ENCODE data around the gene TNNT1. TPM values are rescaled to one million over a fixed set of nuclear protein-coding genes. Genes with fewer than 3 reads are reported as not detected.
A peak's percentile ranks its signal among the peaks of the same experiment; 100 is the strongest.

The TNNT1 gene
- total RNA-seq, 4 donors from 2014 or later = not detected

- peaks cover 0 to 11% (median 2%) of the 10 kb centered on the region in 4 donors for H3K4me1 ChIP-seq
- H3K27ac ChIP-seq = no peak overlapping the region
- H3K36me3 ChIP-seq = no peaks in the 10 kb centered on the region
- no peak for DNase-seq
- no peak overlapping the region for H3K4me3 ChIP-seq
- TF ChIP-seq POLR2A (IDR thresholded peaks at IDR 0.05) = no peak
- TF ChIP-seq CTCF (IDR thresholded peaks at IDR 0.05) = no peak
- peaks cover 0 to 15% of the 10 kb centered on the region in 2 donors for H3K27me3 ChIP-seq
- H3K9me3 ChIP-seq = no peaks in the 10 kb centered on the region
Measured at GRCh38 chr19:55147545-55148251, 1.3 kb downstream of the TNNT1 start.

DNA sequence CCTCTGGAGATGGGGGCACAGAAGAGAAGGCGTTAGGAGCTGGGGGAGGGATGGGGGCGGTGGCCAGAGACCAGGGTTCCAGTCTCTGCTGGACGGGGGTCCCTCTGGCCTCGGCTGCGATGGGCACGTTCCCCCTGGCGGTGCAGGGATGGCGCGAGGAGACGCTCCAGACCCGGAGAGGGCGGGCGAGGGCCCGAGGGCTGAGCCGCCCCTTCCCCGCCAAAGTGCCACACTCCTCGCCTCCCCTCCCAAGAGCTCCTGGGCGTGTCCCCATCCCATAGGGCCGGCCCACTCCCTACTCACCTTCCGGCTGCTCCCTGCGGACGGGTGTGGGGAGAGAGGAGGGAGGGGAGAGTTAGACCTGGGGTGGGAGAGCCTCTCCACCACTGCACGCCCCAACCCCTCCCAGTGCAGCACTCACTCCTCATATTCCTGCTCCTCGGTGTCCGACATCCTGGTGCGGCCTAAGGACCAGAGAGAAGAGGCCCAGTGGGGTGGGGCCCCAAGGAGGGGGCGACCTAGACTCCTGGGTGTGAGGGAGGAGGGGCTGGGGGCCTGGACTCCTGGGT, 2.2 kb downstream of the TNNT1 start:
- TF ChIP-seq CTCF (IDR thresholded peaks at IDR 0.05) (no peak), POLR2A (IDR thresholded peaks at IDR 0.05) (no peak)
- Histone ChIP-seq H3K9me3 (no peaks in the 10 kb centered on the region), H3K4me1 (peaks cover 0 to 11% (median 2%) of the 10 kb centered on the region in 4 donors), H3K27ac (no peak overlapping the region), H3K36me3 (no peaks in the 10 kb centered on the region), H3K27me3 (peaks cover 0 to 17% of the 10 kb centered on the region in 2 donors), H3K4me3 (peak overlapping the region in 1 of 4 donors; percentile 12)
- no peak for DNase-seq

DNA sequence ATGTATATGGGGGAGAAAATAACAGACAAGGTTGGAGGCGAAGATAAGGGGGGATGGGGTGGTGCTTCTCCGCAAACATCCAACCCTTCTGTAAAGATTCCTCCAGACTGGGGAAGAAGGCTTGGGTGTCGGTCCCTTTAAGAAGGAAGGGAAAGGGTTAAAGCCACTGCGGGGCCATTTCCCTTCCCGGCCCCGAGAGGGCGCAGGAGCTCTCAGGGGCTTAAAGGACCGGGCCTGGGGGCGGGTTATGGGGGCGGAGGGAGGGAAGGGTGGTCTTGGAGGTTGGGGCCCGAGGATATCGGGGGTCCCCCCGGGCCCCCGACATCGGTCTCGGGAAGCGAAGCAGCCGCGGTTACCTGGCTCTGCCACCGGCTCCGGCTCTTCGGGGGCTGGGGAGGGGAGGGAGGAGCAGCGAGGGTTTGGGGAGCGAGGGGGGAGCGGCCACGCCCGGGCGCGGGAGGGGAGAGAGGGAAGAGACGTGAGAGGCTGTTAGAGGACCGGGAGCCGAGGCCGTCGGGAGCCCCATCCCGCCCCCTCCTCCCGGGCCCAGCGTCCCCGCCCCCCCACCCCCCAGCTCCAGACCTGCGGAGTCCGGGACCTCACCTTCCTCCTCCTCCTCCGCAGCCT, 2.8 kb downstream of the TNNT1 start:
- H3K4me1 ChIP-seq = peaks cover 0 to 11% (median 2%) of the 10 kb centered on the region in 4 donors
- TF ChIP-seq POLR2A (IDR thresholded peaks at IDR 0.05) (no peak), CTCF (IDR thresholded peaks at IDR 0.05) (peak in 3 of 6 experiments; percentile 15 to 24 (median 20))
- DNase-seq = no peak
- peak overlapping the region in 1 of 4 donors; percentile 12 for H3K4me3 ChIP-seq
- no peak overlapping the region for H3K27ac ChIP-seq
- H3K9me3 ChIP-seq = no peaks in the 10 kb centered on the region
- peaks cover 0 to 21% of the 10 kb centered on the region in 2 donors for H3K27me3 ChIP-seq
- no peaks in the 10 kb centered on the region for H3K36me3 ChIP-seq

- Histone ChIP-seq H3K27me3 (peaks cover 0 to 21% of the 10 kb centered on the region in 2 donors), H3K4me3 (no peak overlapping the region), H3K36me3 (no peaks in the 10 kb centered on the region), H3K27ac (no peak overlapping the region), H3K9me3 (no peaks in the 10 kb centered on the region), H3K4me1 (peaks cover 0 to 11% (median 2%) of the 10 kb centered on the region in 4 donors)
- TF ChIP-seq CTCF (IDR thresholded peaks at IDR 0.05) (no peak), POLR2A (IDR thresholded peaks at IDR 0.05) (no peak)
- no peak for DNase-seq
Measured at GRCh38 chr19:55145232-55145631, 3.8 kb downstream of the TNNT1 start.

GRCh38 chr19:55141696-55142095, 7.3 kb downstream of the TNNT1 start:
- TF ChIP-seq POLR2A (IDR thresholded peaks at IDR 0.05) (no peak), CTCF (IDR thresholded peaks at IDR 0.05) (no peak)
- H3K27me3 ChIP-seq = peaks cover 0 to 21% of the 10 kb centered on the region in 2 donors
- H3K36me3 ChIP-seq = no peaks in the 10 kb centered on the region
- peaks cover 0 to 9% (median 2%) of the 10 kb centered on the region in 4 donors for H3K4me1 ChIP-seq
- H3K27ac ChIP-seq = no peak overlapping the region
- H3K9me3 ChIP-seq = no peaks in the 10 kb centered on the region
- no peak overlapping the region for H3K4me3 ChIP-seq
- no peak for DNase-seq

All from Peyer's patch (tissue), 4 donors.